Ammon's horn (tissue), 1 donor: ENCODE data around the gene TBC1D12.
"Not testable (repeated sequence)": the region's sequence is repeated elsewhere in the genome, so short reads cannot be mapped to it uniquely, and the experiment has no call there.

Experiments
- DNase-seq: peaks from one replicate; pipeline ENCODE4 v3.0.0-alpha.2; 2016; ENCODE audit warnings: low spot score

The TBC1D12 gene

DNA sequence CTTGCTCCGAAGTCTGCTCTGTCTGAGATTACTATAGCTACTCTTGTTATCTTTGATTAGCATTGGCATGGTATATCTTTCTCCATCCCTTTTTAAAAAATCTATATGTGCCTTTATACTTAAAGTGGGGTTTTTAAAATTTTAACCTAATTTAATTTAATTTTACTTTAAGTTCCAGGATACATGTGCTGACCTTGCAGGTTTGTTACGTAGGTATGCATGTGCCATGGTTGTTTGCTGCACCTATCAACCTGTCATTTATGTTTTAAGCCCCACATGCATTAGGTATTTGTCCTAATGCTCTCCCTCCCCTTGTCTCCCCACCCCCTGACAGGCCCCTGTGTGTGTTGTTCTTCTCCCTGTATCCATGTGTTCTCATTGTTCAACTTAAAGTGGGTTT is 54.6 kb downstream of the TBC1D12 start:
- DNase-seq: no peak

DNA sequence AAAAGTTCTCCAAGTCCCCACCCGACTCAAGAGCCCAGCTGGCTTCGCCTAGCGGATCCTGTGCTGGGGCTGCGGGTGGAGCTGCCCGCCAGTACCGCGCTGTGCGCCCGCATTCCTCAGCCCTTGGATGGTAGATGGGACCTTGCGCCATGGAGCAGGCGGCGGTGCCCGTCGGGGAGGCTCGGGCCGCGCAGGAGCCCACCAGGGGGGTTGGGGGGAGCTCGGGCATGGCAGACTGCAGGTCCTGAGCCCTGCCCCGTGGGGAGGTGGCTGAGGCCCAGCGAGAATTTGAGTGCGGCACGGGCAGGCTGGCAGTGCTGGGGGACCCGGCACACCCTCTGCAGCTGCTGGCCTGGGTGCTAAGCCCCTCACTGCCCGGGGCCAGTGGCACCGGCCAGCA is 57.0 kb downstream of the TBC1D12 start:
- no peak for DNase-seq

DNA sequence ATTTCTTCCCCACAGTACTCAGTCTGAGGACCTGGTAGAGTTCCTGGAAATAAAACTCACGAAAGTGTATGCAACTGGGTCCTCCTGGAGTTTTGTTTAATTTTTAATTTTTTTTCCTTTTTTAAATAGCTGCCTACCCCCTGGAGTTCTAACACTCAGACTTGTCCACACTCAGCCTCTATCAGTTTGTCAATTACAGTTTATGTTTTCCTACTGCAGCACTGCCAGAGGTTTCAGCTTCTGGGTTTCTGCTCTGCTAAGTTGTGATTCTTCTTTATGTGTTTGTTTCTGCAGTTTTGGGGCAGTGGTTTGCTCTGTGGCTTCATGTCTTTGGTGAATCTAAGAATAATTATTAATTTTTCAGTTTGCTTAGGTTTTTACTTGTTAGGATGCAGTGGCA is 59.2 kb downstream of the TBC1D12 start:
- DNase-seq: no peak

GRCh38 chr10:94462130-94462529 is 59.8 kb downstream of the TBC1D12 start:
- no peak for DNase-seq

DNA sequence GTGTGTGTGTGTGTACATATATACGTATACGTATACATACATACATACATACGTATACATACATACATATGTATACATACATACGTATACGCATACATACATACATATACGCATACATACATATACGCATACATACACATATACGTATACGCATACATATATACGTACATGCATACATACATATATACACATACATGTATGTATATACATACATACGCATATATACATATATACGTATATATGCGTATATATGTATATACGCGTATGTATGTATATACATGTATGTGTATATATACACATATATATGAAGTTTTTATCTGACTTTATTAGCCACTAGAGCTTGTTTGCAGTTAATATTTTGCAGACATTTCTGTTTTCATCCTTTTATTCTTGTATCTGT is 63.3 kb downstream of the TBC1D12 start:
- no peak for DNase-seq

GRCh38 chr10:94481410-94481809 is 79.1 kb downstream of the TBC1D12 start:
- DNase-seq: no peak

DNA sequence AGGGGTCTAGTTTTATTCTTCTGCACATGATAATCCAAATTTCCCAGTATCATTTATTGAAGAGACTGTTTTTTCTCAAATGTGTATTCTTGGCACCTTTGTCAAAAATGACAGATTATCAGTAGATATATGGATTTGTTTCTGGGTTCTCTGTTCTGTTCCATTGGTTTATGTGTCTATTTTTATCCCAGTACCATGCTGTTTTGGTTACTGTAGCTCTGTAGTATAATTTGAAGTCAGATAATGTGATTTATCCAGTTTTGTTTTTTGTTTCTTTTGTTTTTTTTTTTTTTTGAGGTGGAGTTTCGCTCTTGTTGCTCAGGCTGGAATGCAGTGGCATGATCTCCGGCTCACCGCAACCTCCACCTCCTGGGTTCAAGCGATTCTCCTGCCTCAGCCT is 81.6 kb downstream of the TBC1D12 start:
- no peak for DNase-seq

- DNase-seq: no peak
Measured at GRCh38 chr10:94485094-94485493, 82.8 kb downstream of the TBC1D12 start.

- no peak for DNase-seq
Measured at GRCh38 chr10:94487575-94487974, 85.2 kb downstream of the TBC1D12 start.

GRCh38 chr10:94489107-94489506 is 86.8 kb downstream of the TBC1D12 start:
- no peak for DNase-seq

GRCh38 chr10:94489976-94490788 is 87.8 kb downstream of the TBC1D12 start:
- DNase-seq: no peak

GRCh38 chr10:94490789-94491039 is 88.4 kb downstream of the TBC1D12 start:
- DNase-seq: no peak

DNA sequence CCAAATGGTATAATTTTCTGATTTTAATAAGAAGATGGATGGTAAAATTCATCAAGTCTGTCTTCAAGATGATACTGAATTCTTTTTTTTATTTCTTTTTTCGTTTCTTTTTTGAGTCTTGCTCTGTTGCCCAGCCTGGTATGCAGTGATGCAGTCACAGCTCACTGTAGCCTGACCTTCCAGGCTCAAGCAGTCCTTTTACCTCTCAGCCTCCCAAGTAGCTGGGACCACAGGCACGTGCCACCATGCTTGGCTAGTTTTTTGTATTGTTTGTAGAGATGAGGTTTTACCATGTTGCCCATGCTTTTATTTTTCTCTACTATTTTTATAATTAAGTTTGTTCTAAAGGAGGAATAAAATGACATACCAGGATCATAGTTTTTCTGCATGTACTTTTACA is 91.1 kb downstream of the TBC1D12 start:
- no peak for DNase-seq

- no peak for DNase-seq
Measured at GRCh38 chr10:94496010-94496409, 93.7 kb downstream of the TBC1D12 start.

DNA sequence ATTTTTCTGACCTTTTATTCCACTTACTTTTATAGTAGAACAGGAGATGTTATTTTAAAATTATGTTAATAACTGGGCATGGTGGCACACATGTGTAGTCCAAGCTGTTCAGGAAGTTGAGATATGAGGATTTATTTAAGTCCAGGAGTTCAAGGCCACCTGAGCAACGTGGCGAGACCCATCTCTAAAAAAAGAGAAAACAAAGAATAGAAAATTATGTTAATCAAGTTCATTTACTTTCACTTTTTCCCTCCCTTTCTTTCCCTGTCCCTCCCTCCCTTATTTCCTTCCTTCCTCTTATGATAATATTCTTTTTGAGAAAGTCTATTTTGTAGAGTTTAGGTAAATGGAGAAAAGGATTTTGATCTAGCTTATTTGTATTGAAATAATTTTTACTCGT is 94.3 kb downstream of the TBC1D12 start:
- no peak for DNase-seq

GRCh38 chr10:94500063-94500462 is 97.7 kb downstream of the TBC1D12 start:
- no peak for DNase-seq

DNA sequence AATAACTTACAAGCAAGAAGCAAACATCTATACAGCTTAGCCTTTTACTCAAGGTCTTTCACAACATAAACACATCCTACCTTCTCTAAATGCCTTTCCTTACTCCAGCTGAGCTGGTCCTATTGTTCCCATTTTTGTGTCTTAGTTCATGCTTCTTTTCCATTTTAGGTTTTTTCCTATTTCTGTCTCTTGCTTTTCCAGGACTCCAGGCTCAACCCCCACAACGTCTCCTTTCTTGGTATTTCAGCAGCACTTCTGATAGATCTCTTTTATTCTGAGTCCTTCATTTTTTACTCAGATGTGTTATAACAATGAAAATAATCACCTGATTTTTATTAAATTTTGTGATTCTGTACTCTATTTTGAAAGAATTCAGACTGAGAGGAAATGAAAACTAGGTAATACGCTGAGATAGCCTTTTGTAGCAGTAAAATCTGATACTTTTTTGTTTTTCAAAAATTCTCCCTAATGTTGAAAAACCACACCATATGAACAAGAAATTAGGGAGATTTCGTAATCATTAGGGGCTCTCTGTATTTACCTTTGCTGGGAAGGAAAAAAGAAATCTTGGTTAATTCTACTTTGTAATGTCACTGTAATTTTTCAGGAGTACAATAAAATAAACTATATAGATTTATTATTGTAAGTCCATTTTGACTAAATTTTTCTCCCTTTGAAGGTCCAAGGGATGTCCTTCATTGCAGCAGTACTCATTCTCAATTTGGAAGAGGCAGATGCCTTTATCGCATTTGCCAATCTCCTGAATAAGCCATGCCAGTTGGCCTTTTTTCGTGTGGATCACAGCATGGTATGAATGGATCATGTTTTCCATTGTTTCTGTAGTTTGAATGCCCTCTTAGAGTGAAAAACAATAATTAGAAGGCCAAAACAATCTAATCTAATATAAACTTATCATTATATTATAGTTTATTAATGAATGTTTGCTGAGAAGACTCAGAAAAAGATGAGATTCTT is 119.2 kb downstream of the TBC1D12 start:
- DNase-seq: peak; percentile 4

DNA sequence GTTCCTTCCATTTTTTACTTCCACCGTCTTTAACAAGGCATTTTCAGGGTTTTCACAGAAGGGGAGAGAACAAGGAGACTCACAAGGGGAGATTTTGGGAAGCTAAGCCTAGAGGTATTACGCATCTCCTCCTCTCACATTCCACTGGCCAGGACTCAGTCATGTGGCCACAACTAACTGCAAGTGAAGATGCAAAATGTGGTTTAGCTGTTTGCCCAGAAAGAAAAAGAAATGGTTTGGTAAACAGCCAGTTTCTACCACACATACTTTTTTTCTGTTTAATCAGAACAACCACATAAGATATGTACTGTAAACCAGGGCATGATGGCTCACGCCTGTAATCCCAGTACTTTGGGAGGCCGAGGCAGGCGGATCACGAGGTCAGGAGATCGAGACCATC is 121.8 kb downstream of the TBC1D12 start:
- DNase-seq: no peak

DNA sequence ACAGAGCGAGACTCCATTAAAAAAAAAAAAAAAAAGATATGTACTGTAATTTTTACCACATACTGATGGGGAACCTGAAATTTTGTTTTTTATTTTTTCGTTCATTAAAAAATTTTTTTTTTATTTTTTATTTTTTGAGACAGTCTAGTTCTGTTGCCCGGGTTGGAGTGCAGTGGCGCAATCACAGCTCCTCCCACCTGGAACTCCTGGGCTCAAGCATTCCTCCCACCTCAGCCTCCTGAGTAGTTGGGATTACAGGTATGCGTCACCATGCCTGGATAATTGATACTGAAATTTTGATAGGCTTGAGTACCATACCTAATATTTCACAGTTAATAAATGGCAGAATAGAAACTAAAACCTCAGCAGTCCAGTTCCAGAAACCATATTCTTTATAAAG is 122.4 kb downstream of the TBC1D12 start:
- no peak for DNase-seq

DNA sequence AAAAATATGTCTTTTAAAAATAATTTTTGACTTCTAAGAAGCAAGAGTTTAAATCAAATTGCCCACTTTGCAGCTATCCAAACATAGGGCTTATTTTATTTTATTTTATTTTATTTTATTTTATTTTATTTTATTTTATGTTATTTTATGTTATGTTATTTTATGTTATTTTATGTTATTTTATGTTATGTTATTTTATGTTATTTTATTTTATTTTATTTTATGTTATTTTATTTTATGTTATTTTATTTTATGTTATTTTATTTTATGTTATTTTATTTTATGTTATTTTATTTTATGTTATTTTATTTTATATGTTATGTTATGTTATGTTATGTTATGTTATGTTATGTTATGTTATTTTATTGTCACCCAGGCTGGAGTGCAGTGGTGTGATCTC is 129.2 kb downstream of the TBC1D12 start:
- not testable (repeated sequence) for DNase-seq

- no peak for DNase-seq
Measured at GRCh38 chr10:94533027-94533426, 130.7 kb downstream of the TBC1D12 start.

- not testable (repeated sequence) for DNase-seq
Measured at GRCh38 chr10:94542282-94542681, 139.9 kb downstream of the TBC1D12 start.

- peak; percentile 60 for DNase-seq
Measured at GRCh38 chr10:94545391-94546048, 143.2 kb downstream of the TBC1D12 start, which contains the start of gene HELLS. Gene HELLS (plus strand): TSS chr10:94545788. CDS start chr10:94545922, 134 bp downstream.
